ENCODE measurements around the gene TOM1L2. TPM values are rescaled to one million over a fixed set of nuclear protein-coding genes. Genes with fewer than 3 reads are reported as not detected.

Gene TOM1L2
- polyA plus RNA-seq, 1 donor from 2014 or later = 40.9 TPM

DNA sequence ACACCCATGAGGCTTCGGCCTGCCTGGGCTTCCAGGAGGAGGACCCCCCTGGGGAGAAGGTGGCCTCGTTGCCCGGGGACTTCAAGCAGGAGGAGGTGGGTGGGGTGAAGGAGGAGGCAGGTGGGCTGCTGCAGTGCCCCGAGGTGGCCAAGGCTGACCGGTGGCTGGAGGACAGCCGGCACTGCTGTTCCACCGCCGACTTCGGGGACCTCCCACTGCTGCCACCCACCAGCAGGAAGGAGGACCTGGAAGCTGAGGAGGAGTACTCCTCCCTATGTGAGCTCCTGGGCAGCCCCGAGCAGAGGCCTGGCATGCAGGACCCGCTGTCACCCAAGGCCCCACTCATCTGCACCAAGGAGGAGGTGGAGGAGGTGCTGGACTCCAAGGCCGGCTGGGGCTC is 176.9 kb downstream of the TOM1L2 start:
- Histone ChIP-seq H2AFZ (ENCODE audit: low read depth, low read length) (no peak overlapping the region), H3K9ac (ENCODE audit: low read length) (peak overlapping the region; percentile 68), H3K27me3 (ENCODE audit: insufficient read depth, low read depth, low read length) (no peaks in the 10 kb centered on the region), H3K9me2 (ENCODE audit: insufficient read depth, low read length) (no peaks in the 10 kb centered on the region), H3K36me3 (ENCODE audit: insufficient read depth, low read length) (peaks cover 17% of the 10 kb centered on the region), H3K27ac (ENCODE audit: low read length) (peak overlapping the region; percentile 87), H4K20me1 (ENCODE audit: insufficient read depth) (peaks cover 9% of the 10 kb centered on the region), H3K79me2 (replicated peaks; ENCODE audit: insufficient read depth, low read length) (peaks cover 64% of the 10 kb centered on the region), H3K9me3 (ENCODE audit: low read length) (no peaks in the 10 kb centered on the region), H3F3A (ENCODE audit: insufficient read depth, low read length, poor library complexity, severe bottlenecking) (peaks cover 4% of the 10 kb centered on the region), H3K4me2 (ENCODE audit: low read length) (no peak overlapping the region), H3K4me3 (ENCODE audit: low read length) (no peak overlapping the region)
- TF ChIP-seq POLR2AphosphoS5 (IDR thresholded peaks at IDR 0.05) (no peak), SMC3 (conservative IDR thresholded peaks at IDR 0.05; ENCODE audit: poor library complexity) (no peak), TAF1 (IDR thresholded peaks at IDR 0.05; ENCODE audit: low read depth) (no peak), EZH2 (IDR thresholded peaks at IDR 0.05; ENCODE audit: borderline replicate concordance, insufficient read depth, low read length, poor library complexity, severe bottlenecking) (no peak), EP300 (conservative IDR thresholded peaks at IDR 0.05; ENCODE audit: poor library complexity, severe bottlenecking) (no peak), RAD21 (conservative IDR thresholded peaks at IDR 0.05) (no peak), MXI1 (conservative IDR thresholded peaks at IDR 0.05; ENCODE audit: poor library complexity, severe bottlenecking) (no peak)
- TF ChIP-seq, protein P1, sequence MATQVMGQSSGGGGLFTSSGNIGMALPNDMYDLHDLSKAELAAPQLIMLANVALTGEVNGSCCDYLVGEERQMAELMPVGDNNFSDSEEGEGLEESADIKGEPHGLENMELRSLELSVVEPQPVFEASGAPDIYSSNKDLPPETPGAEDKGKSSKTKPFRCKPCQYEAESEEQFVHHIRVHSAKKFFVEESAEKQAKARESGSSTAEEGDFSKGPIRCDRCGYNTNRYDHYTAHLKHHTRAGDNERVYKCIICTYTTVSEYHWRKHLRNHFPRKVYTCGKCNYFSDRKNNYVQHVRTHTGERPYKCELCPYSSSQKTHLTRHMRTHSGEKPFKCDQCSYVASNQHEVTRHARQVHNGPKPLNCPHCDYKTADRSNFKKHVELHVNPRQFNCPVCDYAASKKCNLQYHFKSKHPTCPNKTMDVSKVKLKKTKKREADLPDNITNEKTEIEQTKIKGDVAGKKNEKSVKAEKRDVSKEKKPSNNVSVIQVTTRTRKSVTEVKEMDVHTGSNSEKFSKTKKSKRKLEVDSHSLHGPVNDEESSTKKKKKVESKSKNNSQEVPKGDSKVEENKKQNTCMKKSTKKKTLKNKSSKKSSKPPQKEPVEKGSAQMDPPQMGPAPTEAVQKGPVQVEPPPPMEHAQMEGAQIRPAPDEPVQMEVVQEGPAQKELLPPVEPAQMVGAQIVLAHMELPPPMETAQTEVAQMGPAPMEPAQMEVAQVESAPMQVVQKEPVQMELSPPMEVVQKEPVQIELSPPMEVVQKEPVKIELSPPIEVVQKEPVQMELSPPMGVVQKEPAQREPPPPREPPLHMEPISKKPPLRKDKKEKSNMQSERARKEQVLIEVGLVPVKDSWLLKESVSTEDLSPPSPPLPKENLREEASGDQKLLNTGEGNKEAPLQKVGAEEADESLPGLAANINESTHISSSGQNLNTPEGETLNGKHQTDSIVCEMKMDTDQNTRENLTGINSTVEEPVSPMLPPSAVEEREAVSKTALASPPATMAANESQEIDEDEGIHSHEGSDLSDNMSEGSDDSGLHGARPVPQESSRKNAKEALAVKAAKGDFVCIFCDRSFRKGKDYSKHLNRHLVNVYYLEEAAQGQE (IDR thresholded peaks at IDR 0.05; ENCODE audit: borderline replicate concordance) = no peak
- TF ChIP-seq, protein P2, sequence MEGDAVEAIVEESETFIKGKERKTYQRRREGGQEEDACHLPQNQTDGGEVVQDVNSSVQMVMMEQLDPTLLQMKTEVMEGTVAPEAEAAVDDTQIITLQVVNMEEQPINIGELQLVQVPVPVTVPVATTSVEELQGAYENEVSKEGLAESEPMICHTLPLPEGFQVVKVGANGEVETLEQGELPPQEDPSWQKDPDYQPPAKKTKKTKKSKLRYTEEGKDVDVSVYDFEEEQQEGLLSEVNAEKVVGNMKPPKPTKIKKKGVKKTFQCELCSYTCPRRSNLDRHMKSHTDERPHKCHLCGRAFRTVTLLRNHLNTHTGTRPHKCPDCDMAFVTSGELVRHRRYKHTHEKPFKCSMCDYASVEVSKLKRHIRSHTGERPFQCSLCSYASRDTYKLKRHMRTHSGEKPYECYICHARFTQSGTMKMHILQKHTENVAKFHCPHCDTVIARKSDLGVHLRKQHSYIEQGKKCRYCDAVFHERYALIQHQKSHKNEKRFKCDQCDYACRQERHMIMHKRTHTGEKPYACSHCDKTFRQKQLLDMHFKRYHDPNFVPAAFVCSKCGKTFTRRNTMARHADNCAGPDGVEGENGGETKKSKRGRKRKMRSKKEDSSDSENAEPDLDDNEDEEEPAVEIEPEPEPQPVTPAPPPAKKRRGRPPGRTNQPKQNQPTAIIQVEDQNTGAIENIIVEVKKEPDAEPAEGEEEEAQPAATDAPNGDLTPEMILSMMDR (IDR thresholded peaks at IDR 0.05; ENCODE audit: poor library complexity, severe bottlenecking) = no peak

DNA sequence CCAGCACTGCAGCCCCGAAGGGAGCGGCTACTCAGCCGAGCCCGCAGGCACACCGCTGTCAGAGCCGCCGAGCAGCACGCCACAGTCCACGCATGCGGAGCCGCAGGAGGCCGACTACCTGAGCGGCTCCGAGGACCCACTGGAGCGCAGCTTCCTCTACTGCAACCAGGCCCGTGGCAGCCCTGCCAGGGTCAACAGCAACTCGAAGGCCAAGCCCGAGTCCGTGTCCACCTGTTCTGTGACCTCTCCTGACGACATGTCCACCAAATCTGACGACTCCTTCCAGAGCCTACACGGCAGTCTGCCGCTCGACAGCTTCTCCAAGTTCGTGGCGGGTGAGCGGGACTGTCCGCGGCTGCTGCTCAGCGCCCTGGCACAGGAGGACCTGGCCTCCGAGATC is 177.8 kb downstream of the TOM1L2 start:
- H2AFZ ChIP-seq (ENCODE audit: low read depth, low read length) = no peak overlapping the region
- peak overlapping the region; percentile 87 for H3K27ac ChIP-seq (ENCODE audit: low read length)
- H3K9me2 ChIP-seq (ENCODE audit: insufficient read depth, low read length) = no peaks in the 10 kb centered on the region
- H3K27me3 ChIP-seq (ENCODE audit: insufficient read depth, low read depth, low read length) = no peaks in the 10 kb centered on the region
- peak overlapping the region; percentile 68 for H3K9ac ChIP-seq (ENCODE audit: low read length)
- H3K9me3 ChIP-seq (ENCODE audit: low read length) = no peaks in the 10 kb centered on the region
- H3F3A ChIP-seq (ENCODE audit: insufficient read depth, low read length, poor library complexity, severe bottlenecking) = peaks cover 4% of the 10 kb centered on the region
- H3K36me3 ChIP-seq (ENCODE audit: insufficient read depth, low read length) = peaks cover 17% of the 10 kb centered on the region
- no peak overlapping the region for H3K4me2 ChIP-seq (ENCODE audit: low read length)
- peaks cover 9% of the 10 kb centered on the region for H4K20me1 ChIP-seq (ENCODE audit: insufficient read depth)
- H3K4me3 ChIP-seq (ENCODE audit: low read length) = peak overlapping the region; percentile 61
- TF ChIP-seq MXI1 (conservative IDR thresholded peaks at IDR 0.05; ENCODE audit: poor library complexity, severe bottlenecking) (no peak), RAD21 (conservative IDR thresholded peaks at IDR 0.05) (no peak), EP300 (conservative IDR thresholded peaks at IDR 0.05; ENCODE audit: poor library complexity, severe bottlenecking) (no peak), SMC3 (conservative IDR thresholded peaks at IDR 0.05; ENCODE audit: poor library complexity) (no peak), POLR2AphosphoS5 (IDR thresholded peaks at IDR 0.05) (no peak), TAF1 (IDR thresholded peaks at IDR 0.05; ENCODE audit: low read depth) (no peak), EZH2 (IDR thresholded peaks at IDR 0.05; ENCODE audit: borderline replicate concordance, insufficient read depth, low read length, poor library complexity, severe bottlenecking) (no peak)
- TF ChIP-seq, protein P2 (IDR thresholded peaks at IDR 0.05; ENCODE audit: poor library complexity, severe bottlenecking) = no peak
- TF ChIP-seq, protein P1 (IDR thresholded peaks at IDR 0.05; ENCODE audit: borderline replicate concordance) = no peak
- H3K79me2 ChIP-seq (replicated peaks; ENCODE audit: insufficient read depth, low read length) = peaks cover 64% of the 10 kb centered on the region

Measured in neural cell (in vitro differentiated cells).